DOHH2 (cell line): ENCODE measurements around the gene TLCD1.

Experiments used
- H3F3A ChIP-seq: fragments of 200-600 bp; sonication (generic), shearing (Covaris generic); 2 replicates; pipeline ENCODE4 v1.6.0; 2016; ENCODE audit warnings: antibody characterized with exemption, mild to moderate bottlenecking; ENCODE audit not compliant: control insufficient read depth, insufficient read depth
- H3K27ac ChIP-seq: fragments of 200-600 bp; sonication (generic); 2 replicates; pipeline ENCODE4 v1.5.1; 2014; ENCODE audit warnings: low read depth, mild to moderate bottlenecking, low read length, moderate library complexity
- H3K27me3 ChIP-seq: fragments of 200-600 bp; sonication (generic); 2 replicates; pipeline ENCODE4 v1.6.1; 2014; ENCODE audit warnings: mild to moderate bottlenecking, low read length, mixed read lengths; ENCODE audit not compliant: control insufficient read depth
- H3K36me3 ChIP-seq: fragments of 200-600 bp; sonication (generic); 2 replicates; pipeline ENCODE4 v1.6.1; 2014; ENCODE audit warnings: mild to moderate bottlenecking, low read length, moderate library complexity, mixed read lengths; ENCODE audit not compliant: control insufficient read depth
- H3K4me1 ChIP-seq: fragments of 200-600 bp; sonication (generic); 2 replicates; pipeline ENCODE4 v1.6.1; 2014; ENCODE audit warnings: mild to moderate bottlenecking, low read length, mixed read lengths; ENCODE audit not compliant: control insufficient read depth
- H3K4me2 ChIP-seq: fragments of 200-600 bp; sonication (generic); 2 replicates; pipeline ENCODE4 v1.6.0; 2014; ENCODE audit warnings: mild to moderate bottlenecking, low read length, moderate library complexity
- H3K4me3 ChIP-seq: fragments of 200-600 bp; sonication (generic); 2 replicates; pipeline ENCODE4 v1.5.1; 2014; ENCODE audit warnings: mild to moderate bottlenecking, low read length, mixed read lengths
- H3K79me2 ChIP-seq: fragments of 200-600 bp; sonication (generic); 2 replicates; pipeline ENCODE4 v1.6.1; 2014; ENCODE audit warnings: mild to moderate bottlenecking, low read length, mixed read lengths; ENCODE audit not compliant: control insufficient read depth
- H3K9me2 ChIP-seq: fragments of 200-600 bp; sonication (generic); replicated peaks from 2 replicates; pipeline ENCODE4 v1.6.1; 2014; ENCODE audit warnings: mild to moderate bottlenecking, low read length, mixed read lengths; ENCODE audit not compliant: control insufficient read depth
- H3K9me3 ChIP-seq: fragments of 200-600 bp; sonication (generic); 2 replicates; pipeline ENCODE4 v1.6.1; 2014; ENCODE audit warnings: antibody characterized with exemption, low read length, mixed read lengths; ENCODE audit not compliant: control insufficient read depth, insufficient read depth
- H4K20me1 ChIP-seq: fragments of 200-600 bp; sonication (generic); 2 replicates; pipeline ENCODE4 v1.6.0; 2014; ENCODE audit warnings: low read depth, mild to moderate bottlenecking, antibody characterized with exemption, low read length, moderate library complexity; ENCODE audit not compliant: control insufficient read depth, insufficient read depth
- CTCF ChIP-seq: fragments of 200-600 bp; sonication (generic); IDR thresholded peaks from one replicate; pipeline ENCODE4 v1.5.1; 2014; ENCODE audit warnings: antibody characterized with exemption, mild to moderate bottlenecking, low read depth, low read length; ENCODE audit not compliant: poor library complexity, severe bottlenecking
- EZH2phosphoT487 ChIP-seq: fragments of 200-600 bp; sonication (generic); IDR thresholded peaks from 2 replicates; pipeline ENCODE4 v1.6.1; 2017; ENCODE audit warnings: borderline replicate concordance, mild to moderate bottlenecking, antibody characterized with exemption, low read length, moderate library complexity, mixed read lengths

Gene TLCD1

GRCh38 chr17:28693869-28694268 lies 32.2 kb downstream of the TLCD1 start:
- TF ChIP-seq CTCF (no peak), EZH2phosphoT487 (no peak)
- no peaks in the 10 kb centered on the region for H4K20me1 ChIP-seq

DNA sequence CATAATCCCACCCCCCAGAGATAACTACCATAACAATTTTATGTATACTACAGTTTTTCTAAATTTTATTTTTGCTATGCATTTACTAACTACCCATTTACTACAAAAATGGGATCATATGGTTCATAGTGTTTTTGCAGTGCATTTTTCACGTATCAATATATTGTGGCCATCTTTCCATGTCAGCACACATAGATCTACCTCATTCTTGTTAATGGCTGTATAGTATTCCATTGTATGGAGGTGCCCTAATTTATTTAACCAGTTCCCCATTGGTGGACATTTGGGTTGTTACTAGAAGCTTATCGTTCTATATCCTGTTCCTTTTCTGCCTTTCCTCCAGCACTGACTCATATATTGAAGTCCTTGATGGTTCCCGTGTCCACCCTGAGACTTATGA lies 37.0 kb downstream of the TLCD1 start:
- H3K9me2 ChIP-seq, result no peaks in the 10 kb centered on the region
- TF ChIP-seq EZH2phosphoT487 (no peak), CTCF (no peak)
- no peaks in the 10 kb centered on the region for H3K27me3 ChIP-seq
- H4K20me1 ChIP-seq, result no peaks in the 10 kb centered on the region
- no peak overlapping the region for H3K4me3 ChIP-seq
- no peaks in the 10 kb centered on the region for H3K79me2 ChIP-seq
- no peak overlapping the region for H3K4me2 ChIP-seq
- H3K9me3 ChIP-seq, result no peaks in the 10 kb centered on the region
- H3F3A ChIP-seq, result no peaks in the 10 kb centered on the region
- no peaks in the 10 kb centered on the region for H3K4me1 ChIP-seq
- H3K36me3 ChIP-seq, result peaks cover 77% of the 10 kb centered on the region
- H3K27ac ChIP-seq, result no peak overlapping the region

More at GRCh38 chr17:28693869-28694268, 32.2 kb downstream of the TLCD1 start:
- Histone ChIP-seq H3K9me3 (no peaks in the 10 kb centered on the region), H3K27me3 (no peaks in the 10 kb centered on the region), H3K27ac (no peak overlapping the region), H3K4me2 (no peak overlapping the region), H3K4me3 (no peak overlapping the region), H3K36me3 (peaks cover 80% of the 10 kb centered on the region), H3F3A (no peaks in the 10 kb centered on the region), H3K4me1 (no peaks in the 10 kb centered on the region), H3K9me2 (no peaks in the 10 kb centered on the region), H3K79me2 (no peaks in the 10 kb centered on the region)

GRCh38 chr17:28688481-28688880 lies 37.6 kb downstream of the TLCD1 start:
- Histone ChIP-seq H4K20me1 (no peaks in the 10 kb centered on the region), H3K27ac (no peak overlapping the region), H3K36me3 (peaks cover 74% of the 10 kb centered on the region), H3K79me2 (no peaks in the 10 kb centered on the region), H3K9me3 (no peaks in the 10 kb centered on the region), H3K4me2 (no peak overlapping the region), H3F3A (no peaks in the 10 kb centered on the region), H3K27me3 (no peaks in the 10 kb centered on the region), H3K4me3 (no peak overlapping the region), H3K9me2 (no peaks in the 10 kb centered on the region), H3K4me1 (no peaks in the 10 kb centered on the region)
- TF ChIP-seq EZH2phosphoT487, result no peak
- TF ChIP-seq CTCF, result no peak

- no peaks in the 10 kb centered on the region for H3K9me2 ChIP-seq
- H4K20me1 ChIP-seq, result no peaks in the 10 kb centered on the region
- no peaks in the 10 kb centered on the region for H3K9me3 ChIP-seq
- TF ChIP-seq EZH2phosphoT487 (no peak), CTCF (no peak)
- H3K4me3 ChIP-seq, result no peak overlapping the region
- no peaks in the 10 kb centered on the region for H3K4me1 ChIP-seq
- peaks cover 94% of the 10 kb centered on the region for H3K36me3 ChIP-seq
- no peaks in the 10 kb centered on the region for H3K27me3 ChIP-seq
- H3K79me2 ChIP-seq, result no peaks in the 10 kb centered on the region
- no peak overlapping the region for H3K4me2 ChIP-seq
- H3F3A ChIP-seq, result no peaks in the 10 kb centered on the region
- no peak overlapping the region for H3K27ac ChIP-seq
Observed at GRCh38 chr17:28686296-28686695, 39.7 kb downstream of the TLCD1 start.
